G401 (cell line): ENCODE data around the gene SCYGR3. TPM values are rescaled to one million over a fixed set of nuclear protein-coding genes. Genes with fewer than 3 reads are reported as not detected.
"Not testable (repeated sequence)": the region's sequence is repeated elsewhere in the genome, so short reads cannot be mapped to it uniquely, and the experiment has no call there.

Experiments used
- DNase-seq: peaks from one replicate; pipeline ENCODE4 v3.0.0-alpha.2; 2015; ENCODE audit warnings: low spot score
- in situ Hi-C: cut with HindIII; loops from 2 replicates; pipeline ENCODE4 v1.10.0; 2016; ENCODE audit warnings: low sequenced_read_pairs, mixed read lengths
- total RNA-seq: library from RNA; depleted of rRNA; stranded (reverse); fragments of >200 nt; shearing (Covaris generic); gene quantifications from 2 replicates; pipeline ENCODE4 v1.2.3, GENCODE V29; 2014

SCYGR3 gene
- total RNA-seq, 1 experiment from 2014 or later = not detected

- in situ Hi-C loops = no loop called here
- DNase-seq = no peak
Observed at GRCh38 chr2:227615906-227616305, 1.3 kb upstream of the SCYGR3 start.

DNA sequence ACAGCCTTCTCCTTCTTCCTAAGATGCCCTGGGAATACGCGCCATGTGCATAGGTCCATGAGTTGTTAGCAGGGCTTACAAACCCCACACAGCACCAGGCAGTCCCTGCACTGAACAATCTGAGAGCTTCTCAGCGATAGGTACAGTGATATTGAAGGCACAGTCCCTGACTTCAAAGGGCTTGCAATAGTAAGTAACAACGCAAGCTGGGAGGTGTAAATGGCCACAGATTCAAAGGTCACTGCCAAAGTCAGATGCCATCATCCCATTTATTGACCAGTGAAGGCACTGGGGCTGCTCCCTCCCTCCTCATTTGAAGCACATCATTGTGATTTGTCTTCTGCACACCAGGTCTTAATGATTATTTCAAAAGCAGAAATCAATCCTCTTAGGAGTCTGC, 541 bp upstream of the SCYGR3 start:
- DNase-seq = no peak
- in situ Hi-C loops = no loop called here

DNA sequence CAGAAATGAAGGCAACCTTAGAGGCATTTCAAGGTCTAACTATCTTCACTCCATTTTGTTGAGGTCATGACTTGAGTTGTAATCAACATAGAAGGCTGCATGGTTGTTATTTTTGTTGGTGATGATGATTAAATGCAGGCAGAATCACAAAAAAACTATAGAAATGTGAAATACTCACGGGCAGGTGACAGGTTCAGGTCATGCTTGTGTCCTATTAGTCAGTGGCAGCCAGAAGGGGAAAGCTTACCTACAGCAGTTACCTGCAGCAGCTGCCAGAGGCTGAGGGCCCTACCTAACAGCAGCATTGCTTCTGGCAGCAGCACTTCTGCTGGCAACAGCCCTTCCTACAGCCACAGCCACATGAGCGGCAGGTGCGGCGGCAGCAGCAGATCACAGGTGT, 394 bp downstream of the SCYGR3 start:
- in situ Hi-C loops = no loop called here

DNA sequence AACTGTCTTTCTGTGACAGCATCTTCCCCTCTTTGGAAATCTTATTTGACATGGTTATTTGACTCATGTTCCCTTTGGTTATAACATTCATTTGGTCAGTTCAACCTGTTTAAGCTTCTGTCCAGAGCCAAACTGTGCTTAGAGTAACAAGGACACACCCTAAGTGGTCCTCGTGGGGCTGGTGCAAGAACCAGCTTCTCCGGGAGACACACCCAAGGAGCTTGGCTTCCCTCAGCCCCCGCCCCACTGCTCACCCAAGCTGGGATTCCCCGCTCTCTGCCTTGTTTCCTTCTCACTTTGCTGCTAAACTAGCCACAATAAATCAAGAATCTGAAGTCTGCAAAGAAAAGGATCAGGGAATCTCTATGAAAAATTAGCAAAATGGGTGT, 1.4 kb downstream of the SCYGR3 start:
- no peak for DNase-seq
- in situ Hi-C loops = no loop called here

More for the DNA sequence above, 394 bp downstream of the SCYGR3 start:
- no peak for DNase-seq

- DNase-seq = no peak
- in situ Hi-C loops = no loop called here
Observed at GRCh38 chr2:227612546-227613271, 1.9 kb downstream of the SCYGR3 start.

- DNase-seq = no peak
- in situ Hi-C loops = no loop called here
Observed at GRCh38 chr2:227610123-227610522, 4.5 kb downstream of the SCYGR3 start.

- no peak for DNase-seq
- in situ Hi-C loops = no loop called here
Observed at GRCh38 chr2:227608561-227609338, 5.9 kb downstream of the SCYGR3 start.

GRCh38 chr2:227607941-227608340, 6.7 kb downstream of the SCYGR3 start:
- in situ Hi-C loops = no loop called here
- DNase-seq = no peak

- no peak for DNase-seq
- in situ Hi-C loops = no loop called here
Observed at GRCh38 chr2:227606476-227606875, 8.2 kb downstream of the SCYGR3 start.

DNA sequence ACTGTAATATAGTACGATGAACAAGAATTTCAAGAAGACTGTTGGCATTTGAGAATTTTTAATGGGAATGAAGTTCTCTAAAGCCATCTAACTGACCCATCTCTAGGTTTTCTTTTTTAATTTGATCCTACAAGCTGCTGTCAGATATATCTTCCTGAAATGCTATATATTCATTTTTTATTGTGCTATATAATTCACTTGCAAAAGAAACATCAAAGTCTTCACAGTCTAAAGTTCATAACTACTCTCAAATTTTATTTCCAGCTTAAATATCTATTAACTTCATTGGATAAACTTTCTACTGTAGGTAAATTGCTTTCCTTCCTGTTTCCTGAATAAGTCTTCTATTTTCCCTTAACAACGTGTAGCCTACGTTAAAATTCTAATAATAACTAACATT, 12.3 kb downstream of the SCYGR3 start:
- in situ Hi-C loops = no loop called here
- DNase-seq = no peak

DNA sequence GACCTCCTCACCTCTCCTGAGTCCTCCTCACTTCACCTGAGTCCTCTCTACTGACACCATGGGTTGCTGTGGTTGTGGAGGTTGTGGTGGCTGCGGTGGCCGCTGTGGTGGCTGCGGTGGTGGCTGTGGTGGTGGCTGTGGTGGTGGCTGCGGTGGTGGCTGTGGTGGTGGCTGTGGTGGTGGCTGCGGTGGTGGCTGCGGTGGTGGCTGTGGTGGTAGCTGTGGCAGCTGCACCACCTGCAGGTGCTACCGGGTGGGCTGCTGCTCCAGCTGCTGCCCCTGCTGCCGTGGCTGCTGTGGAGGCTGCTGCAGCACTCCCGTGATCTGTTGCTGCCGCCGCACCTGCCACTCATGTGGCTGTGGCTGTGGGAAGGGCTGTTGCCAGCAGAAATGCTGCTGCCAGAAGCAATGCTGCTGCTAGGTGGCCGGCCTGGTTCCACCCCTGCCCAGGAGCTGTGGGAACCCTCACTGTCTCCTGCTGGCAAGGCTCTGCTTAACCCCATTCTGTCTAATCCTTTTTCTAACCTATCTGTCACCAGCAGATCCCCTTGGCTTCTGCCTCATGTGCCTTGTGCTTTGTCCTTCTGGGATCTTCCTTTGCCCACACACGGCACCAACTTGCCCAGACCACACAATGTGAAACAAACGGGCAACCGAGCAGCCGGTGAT, 15.7 kb downstream of the SCYGR3 start, which contains the start of gene SCYGR2:
TSS of gene SCYGR2 (plus strand) at position 59 of the 669 bp plus-strand sequence. CDS start at position 59, 0 bp downstream.
- in situ Hi-C loops, DNase-seq: not testable (repeated sequence)

GRCh38 chr2:227597998-227598397, 16.6 kb downstream of the SCYGR3 start:
- in situ Hi-C loops = no loop called here
- no peak for DNase-seq

DNA sequence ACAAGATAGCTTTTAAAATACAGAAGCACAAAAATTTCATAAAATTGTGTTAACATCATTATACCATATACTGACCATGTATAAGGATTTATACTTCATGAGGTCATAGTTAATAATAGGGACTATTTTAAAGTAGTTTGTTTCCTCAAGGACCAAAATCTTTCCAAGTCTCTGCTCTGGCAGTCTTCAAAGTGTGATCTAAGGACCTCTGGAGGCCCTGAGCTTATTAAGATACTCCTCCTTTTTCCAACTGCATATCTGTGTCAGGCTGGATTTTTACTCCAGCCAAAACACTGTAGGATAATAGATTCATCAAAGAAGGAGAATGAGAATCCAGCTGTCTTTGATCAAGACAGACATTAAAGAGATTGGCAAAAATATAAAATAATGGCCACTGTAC, 17.6 kb downstream of the SCYGR3 start:
- in situ Hi-C loops = no loop called here
- no peak for DNase-seq

GRCh38 chr2:227595797-227596196, 18.8 kb downstream of the SCYGR3 start:
- no peak for DNase-seq
- in situ Hi-C loops = no loop called here

DNA sequence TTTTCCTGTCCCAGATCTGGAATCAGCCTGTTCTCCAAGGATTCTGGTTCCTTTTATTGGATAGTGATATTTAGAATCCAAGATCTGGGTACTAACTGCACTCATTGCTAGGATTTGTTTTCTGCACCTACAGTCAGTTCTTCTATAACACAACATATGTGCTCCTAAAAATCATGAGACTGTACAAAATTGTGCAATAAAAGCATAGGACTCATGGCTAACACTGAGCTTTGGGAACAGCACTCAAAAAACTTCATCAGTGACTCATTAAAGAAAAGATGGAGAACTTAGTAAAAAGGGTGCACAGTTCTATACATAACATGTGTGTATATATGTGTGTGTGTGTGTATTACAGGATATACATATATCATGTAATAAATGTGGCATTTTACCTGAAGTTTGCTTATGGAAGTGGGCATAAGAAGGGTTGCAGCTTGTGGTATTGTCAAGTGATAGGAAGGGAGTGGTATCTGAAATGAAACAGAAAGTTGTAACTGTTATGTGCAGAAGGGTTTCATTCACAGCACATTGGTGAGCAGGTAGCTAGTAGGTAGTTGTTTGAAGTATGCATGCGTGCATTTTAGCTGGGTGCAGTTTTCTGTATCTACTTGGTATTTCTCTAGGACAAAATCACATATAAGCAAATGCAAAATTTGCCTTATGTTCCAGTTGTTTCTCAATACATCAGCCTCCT, 21.8 kb downstream of the SCYGR3 start:
- no peak for DNase-seq
- in situ Hi-C loops = no loop called here

GRCh38 chr2:227582369-227582768, 32.3 kb downstream of the SCYGR3 start:
- in situ Hi-C loops = no loop called here
- no peak for DNase-seq

DNA sequence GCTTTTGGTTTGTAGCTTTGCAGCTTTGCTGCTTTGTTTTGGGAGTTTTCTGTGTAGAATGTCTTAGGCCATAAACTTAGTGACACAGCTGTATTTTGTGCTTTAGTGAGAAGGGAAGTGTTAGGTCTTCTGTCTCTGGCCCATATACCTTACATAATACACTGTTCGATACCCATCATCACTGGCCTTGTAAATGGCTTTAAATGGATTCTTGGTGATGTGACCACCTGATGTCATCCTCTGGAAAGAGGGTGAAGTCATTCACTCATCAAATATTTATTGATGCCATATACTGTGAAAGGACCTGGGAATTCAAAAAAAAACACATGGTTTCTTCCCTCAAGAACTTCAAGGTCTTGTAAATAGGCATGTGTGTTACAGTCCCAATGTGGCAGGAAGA, 34.8 kb downstream of the SCYGR3 start:
- DNase-seq = no peak
- in situ Hi-C loops = no loop called here

GRCh38 chr2:227578642-227579041, 36.0 kb downstream of the SCYGR3 start:
- in situ Hi-C loops = no loop called here
- DNase-seq = no peak

DNA sequence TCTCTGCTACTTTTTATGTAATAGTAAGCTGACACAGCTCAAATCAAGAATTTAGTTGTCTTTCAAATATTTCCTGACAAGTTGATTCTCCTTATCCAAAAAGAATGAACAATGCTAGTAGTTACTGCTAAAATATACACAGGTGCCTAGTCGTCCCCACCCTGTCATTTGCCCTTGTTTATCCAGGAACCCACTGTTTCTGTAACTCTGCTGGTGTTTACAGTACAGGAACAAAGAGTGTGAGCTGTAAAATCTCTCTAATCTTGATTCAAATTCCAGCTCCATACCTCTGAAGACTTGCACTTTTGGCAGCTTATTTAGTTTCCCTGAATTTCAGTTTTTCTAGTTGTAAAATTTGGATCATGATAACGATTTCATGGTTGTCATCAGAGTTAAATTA, 37.1 kb downstream of the SCYGR3 start:
- in situ Hi-C loops = no loop called here

GRCh38 chr2:227576812-227577211, 37.8 kb downstream of the SCYGR3 start:
- DNase-seq = no peak
- in situ Hi-C loops = no loop called here

More for the DNA sequence above, 37.1 kb downstream of the SCYGR3 start:
- DNase-seq = no peak
